Right lobe of liver (tissue), 4 donors: ENCODE measurements around the gene CCDC81.

Experiments used
- POLR2A ChIP-seq: fragments of 450-650 bp; IDR thresholded peaks from one replicate; pipeline ENCODE4 v1.6.1; 2017; ENCODE audit warnings: antibody characterized with exemption, mild to moderate bottlenecking
- TF ChIP-seq, protein P1 (sequence below), 4 donors: fragments of 200-600 bp in 3 of 4; fragments of 450-650 bp in 1 of 4; IDR thresholded peaks; one replicate each; pipeline versions ENCODE4 v1.5.1 to v1.8.0; 2016 to 2022; ENCODE audit warnings: antibody characterized with exemption in 4 of 4, mild to moderate bottlenecking in 2 of 4
- donor health status: DM: no; HTN: no; CAD: no.
- donor health status: DM: no; HTN: no; CAD: no.
- donor health status: DM: no; HTN: yes; CAD: no.

- TF ChIP-seq, protein P1, sequence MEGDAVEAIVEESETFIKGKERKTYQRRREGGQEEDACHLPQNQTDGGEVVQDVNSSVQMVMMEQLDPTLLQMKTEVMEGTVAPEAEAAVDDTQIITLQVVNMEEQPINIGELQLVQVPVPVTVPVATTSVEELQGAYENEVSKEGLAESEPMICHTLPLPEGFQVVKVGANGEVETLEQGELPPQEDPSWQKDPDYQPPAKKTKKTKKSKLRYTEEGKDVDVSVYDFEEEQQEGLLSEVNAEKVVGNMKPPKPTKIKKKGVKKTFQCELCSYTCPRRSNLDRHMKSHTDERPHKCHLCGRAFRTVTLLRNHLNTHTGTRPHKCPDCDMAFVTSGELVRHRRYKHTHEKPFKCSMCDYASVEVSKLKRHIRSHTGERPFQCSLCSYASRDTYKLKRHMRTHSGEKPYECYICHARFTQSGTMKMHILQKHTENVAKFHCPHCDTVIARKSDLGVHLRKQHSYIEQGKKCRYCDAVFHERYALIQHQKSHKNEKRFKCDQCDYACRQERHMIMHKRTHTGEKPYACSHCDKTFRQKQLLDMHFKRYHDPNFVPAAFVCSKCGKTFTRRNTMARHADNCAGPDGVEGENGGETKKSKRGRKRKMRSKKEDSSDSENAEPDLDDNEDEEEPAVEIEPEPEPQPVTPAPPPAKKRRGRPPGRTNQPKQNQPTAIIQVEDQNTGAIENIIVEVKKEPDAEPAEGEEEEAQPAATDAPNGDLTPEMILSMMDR (IDR thresholded peaks at IDR 0.05): no peak
- no peak for TF ChIP-seq POLR2A
Measured at GRCh38 chr11:86446163-86446923, 71.7 kb downstream of the CCDC81 start.
